ENCODE data around the gene PRICKLE1. TPM values are rescaled to one million over a fixed set of nuclear protein-coding genes. Genes with fewer than 3 reads are reported as not detected.

Gene PRICKLE1
- polyA plus RNA-seq, 1 donor from 2014 or later = 20.6 TPM

DNA sequence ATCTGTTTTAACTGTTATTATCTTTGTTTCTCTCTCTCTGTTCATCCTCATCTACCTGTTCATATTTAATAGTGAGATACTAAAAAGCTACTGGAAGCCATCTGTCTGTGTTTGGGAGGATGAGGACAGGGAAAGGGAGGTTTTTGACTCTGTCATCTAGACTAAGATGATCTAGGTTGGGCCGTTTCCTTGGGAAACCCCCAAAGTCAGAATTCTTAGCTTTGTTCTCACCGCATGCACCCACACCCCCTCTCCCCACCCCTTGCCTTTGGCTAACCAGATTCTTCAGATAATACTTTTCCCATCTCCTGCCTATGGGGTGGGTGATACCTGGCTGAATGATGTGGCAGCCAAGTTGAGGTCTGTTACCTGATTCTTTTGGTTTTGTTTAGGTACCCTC lies 73.0 kb downstream of the PRICKLE1 start:
- no peaks in the 10 kb centered on the region for H3F3A ChIP-seq (ENCODE audit: insufficient read depth, low read length, poor library complexity, severe bottlenecking)
- no peak overlapping the region for H3K9ac ChIP-seq (ENCODE audit: low read length)
- no peaks in the 10 kb centered on the region for H3K9me3 ChIP-seq (ENCODE audit: low read length)
- H2AFZ ChIP-seq (ENCODE audit: low read depth, low read length) = no peak overlapping the region
- TF ChIP-seq EZH2 (IDR thresholded peaks at IDR 0.05; ENCODE audit: borderline replicate concordance, insufficient read depth, low read length, poor library complexity, severe bottlenecking) (no peak), MXI1 (conservative IDR thresholded peaks at IDR 0.05; ENCODE audit: poor library complexity, severe bottlenecking) (no peak), TAF1 (IDR thresholded peaks at IDR 0.05; ENCODE audit: low read depth) (no peak), RAD21 (conservative IDR thresholded peaks at IDR 0.05) (no peak), POLR2AphosphoS5 (IDR thresholded peaks at IDR 0.05) (no peak), EP300 (conservative IDR thresholded peaks at IDR 0.05; ENCODE audit: poor library complexity, severe bottlenecking) (no peak), SMC3 (conservative IDR thresholded peaks at IDR 0.05; ENCODE audit: poor library complexity) (no peak)
- TF ChIP-seq, protein P1, sequence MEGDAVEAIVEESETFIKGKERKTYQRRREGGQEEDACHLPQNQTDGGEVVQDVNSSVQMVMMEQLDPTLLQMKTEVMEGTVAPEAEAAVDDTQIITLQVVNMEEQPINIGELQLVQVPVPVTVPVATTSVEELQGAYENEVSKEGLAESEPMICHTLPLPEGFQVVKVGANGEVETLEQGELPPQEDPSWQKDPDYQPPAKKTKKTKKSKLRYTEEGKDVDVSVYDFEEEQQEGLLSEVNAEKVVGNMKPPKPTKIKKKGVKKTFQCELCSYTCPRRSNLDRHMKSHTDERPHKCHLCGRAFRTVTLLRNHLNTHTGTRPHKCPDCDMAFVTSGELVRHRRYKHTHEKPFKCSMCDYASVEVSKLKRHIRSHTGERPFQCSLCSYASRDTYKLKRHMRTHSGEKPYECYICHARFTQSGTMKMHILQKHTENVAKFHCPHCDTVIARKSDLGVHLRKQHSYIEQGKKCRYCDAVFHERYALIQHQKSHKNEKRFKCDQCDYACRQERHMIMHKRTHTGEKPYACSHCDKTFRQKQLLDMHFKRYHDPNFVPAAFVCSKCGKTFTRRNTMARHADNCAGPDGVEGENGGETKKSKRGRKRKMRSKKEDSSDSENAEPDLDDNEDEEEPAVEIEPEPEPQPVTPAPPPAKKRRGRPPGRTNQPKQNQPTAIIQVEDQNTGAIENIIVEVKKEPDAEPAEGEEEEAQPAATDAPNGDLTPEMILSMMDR (IDR thresholded peaks at IDR 0.05; ENCODE audit: poor library complexity, severe bottlenecking) = no peak
- TF ChIP-seq, protein P2, sequence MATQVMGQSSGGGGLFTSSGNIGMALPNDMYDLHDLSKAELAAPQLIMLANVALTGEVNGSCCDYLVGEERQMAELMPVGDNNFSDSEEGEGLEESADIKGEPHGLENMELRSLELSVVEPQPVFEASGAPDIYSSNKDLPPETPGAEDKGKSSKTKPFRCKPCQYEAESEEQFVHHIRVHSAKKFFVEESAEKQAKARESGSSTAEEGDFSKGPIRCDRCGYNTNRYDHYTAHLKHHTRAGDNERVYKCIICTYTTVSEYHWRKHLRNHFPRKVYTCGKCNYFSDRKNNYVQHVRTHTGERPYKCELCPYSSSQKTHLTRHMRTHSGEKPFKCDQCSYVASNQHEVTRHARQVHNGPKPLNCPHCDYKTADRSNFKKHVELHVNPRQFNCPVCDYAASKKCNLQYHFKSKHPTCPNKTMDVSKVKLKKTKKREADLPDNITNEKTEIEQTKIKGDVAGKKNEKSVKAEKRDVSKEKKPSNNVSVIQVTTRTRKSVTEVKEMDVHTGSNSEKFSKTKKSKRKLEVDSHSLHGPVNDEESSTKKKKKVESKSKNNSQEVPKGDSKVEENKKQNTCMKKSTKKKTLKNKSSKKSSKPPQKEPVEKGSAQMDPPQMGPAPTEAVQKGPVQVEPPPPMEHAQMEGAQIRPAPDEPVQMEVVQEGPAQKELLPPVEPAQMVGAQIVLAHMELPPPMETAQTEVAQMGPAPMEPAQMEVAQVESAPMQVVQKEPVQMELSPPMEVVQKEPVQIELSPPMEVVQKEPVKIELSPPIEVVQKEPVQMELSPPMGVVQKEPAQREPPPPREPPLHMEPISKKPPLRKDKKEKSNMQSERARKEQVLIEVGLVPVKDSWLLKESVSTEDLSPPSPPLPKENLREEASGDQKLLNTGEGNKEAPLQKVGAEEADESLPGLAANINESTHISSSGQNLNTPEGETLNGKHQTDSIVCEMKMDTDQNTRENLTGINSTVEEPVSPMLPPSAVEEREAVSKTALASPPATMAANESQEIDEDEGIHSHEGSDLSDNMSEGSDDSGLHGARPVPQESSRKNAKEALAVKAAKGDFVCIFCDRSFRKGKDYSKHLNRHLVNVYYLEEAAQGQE (IDR thresholded peaks at IDR 0.05; ENCODE audit: borderline replicate concordance) = no peak
- H3K36me3 ChIP-seq (ENCODE audit: insufficient read depth, low read length) = no peaks in the 10 kb centered on the region
- H3K27me3 ChIP-seq (ENCODE audit: insufficient read depth, low read depth, low read length) = no peaks in the 10 kb centered on the region
- no peaks in the 10 kb centered on the region for H3K79me2 ChIP-seq (replicated peaks; ENCODE audit: insufficient read depth, low read length)
- no peaks in the 10 kb centered on the region for H4K20me1 ChIP-seq (ENCODE audit: insufficient read depth)
- H3K4me2 ChIP-seq (ENCODE audit: low read length) = no peak overlapping the region
- no peak overlapping the region for H3K27ac ChIP-seq (ENCODE audit: low read length)
- H3K9me2 ChIP-seq (ENCODE audit: insufficient read depth, low read length) = no peaks in the 10 kb centered on the region
- no peak overlapping the region for H3K4me3 ChIP-seq (ENCODE audit: low read length)

DNA sequence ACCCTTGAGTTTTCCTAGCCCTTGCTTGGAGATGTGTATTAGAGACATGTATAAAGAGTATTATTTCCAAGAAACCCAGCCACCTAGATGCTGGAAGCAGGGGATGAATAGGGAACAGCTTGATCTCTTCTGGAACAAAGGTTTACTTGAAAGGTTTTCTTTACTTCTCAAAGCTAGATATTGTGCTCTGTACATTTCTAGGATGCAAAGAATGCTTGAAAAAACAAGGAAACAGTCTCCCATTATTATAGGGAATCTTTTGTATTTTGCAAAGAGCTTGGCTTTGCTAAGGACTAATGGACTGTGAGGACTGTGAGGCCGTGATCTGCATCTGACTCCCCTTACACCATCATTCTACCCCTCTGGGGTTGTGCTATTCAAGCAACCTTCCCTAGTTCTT lies 77.9 kb downstream of the PRICKLE1 start:
- Histone ChIP-seq H3K4me2 (ENCODE audit: low read length) (no peak overlapping the region), H3K4me3 (ENCODE audit: low read length) (no peak overlapping the region), H2AFZ (ENCODE audit: low read depth, low read length) (no peak overlapping the region), H3K27me3 (ENCODE audit: insufficient read depth, low read depth, low read length) (no peaks in the 10 kb centered on the region), H3K27ac (ENCODE audit: low read length) (no peak overlapping the region), H4K20me1 (ENCODE audit: insufficient read depth) (no peaks in the 10 kb centered on the region), H3K9ac (ENCODE audit: low read length) (no peak overlapping the region), H3K9me2 (ENCODE audit: insufficient read depth, low read length) (no peaks in the 10 kb centered on the region), H3F3A (ENCODE audit: insufficient read depth, low read length, poor library complexity, severe bottlenecking) (no peaks in the 10 kb centered on the region), H3K79me2 (replicated peaks; ENCODE audit: insufficient read depth, low read length) (no peaks in the 10 kb centered on the region), H3K36me3 (ENCODE audit: insufficient read depth, low read length) (no peaks in the 10 kb centered on the region), H3K9me3 (ENCODE audit: low read length) (no peaks in the 10 kb centered on the region)
- TF ChIP-seq EZH2 (IDR thresholded peaks at IDR 0.05; ENCODE audit: borderline replicate concordance, insufficient read depth, low read length, poor library complexity, severe bottlenecking) = no peak
- TF ChIP-seq, protein P1 (IDR thresholded peaks at IDR 0.05; ENCODE audit: poor library complexity, severe bottlenecking) = no peak
- no peak for TF ChIP-seq SMC3 (conservative IDR thresholded peaks at IDR 0.05; ENCODE audit: poor library complexity)
- no peak for TF ChIP-seq EP300 (conservative IDR thresholded peaks at IDR 0.05; ENCODE audit: poor library complexity, severe bottlenecking)
- no peak for TF ChIP-seq MXI1 (conservative IDR thresholded peaks at IDR 0.05; ENCODE audit: poor library complexity, severe bottlenecking)
- TF ChIP-seq, protein P2 (IDR thresholded peaks at IDR 0.05; ENCODE audit: borderline replicate concordance) = no peak
- no peak for TF ChIP-seq TAF1 (IDR thresholded peaks at IDR 0.05; ENCODE audit: low read depth)
- TF ChIP-seq RAD21 (conservative IDR thresholded peaks at IDR 0.05) = no peak
- TF ChIP-seq POLR2AphosphoS5 (IDR thresholded peaks at IDR 0.05) = no peak
